Measurements from ENCODE around the gene HOXB4. TPM values are rescaled to one million over a fixed set of nuclear protein-coding genes. Genes with fewer than 3 reads are reported as not detected.

Gene HOXB4
- total RNA-seq, 1 experiment from 2014 or later = 9.7 TPM

- ChIA-PET POLR2A (ENCODE audit: low non-redundant PET) (interaction anchor here (0.5 to 0.6 kb wide), 2 partner anchors 29 to 43 kb away, joined by 3 read pairs; partner anchors contain the start of gene HOXB8), CTCF (interaction anchor here (0.5 to 1.4 kb wide), 4 partner anchors 28 to 489 kb away, joined by 3 to 8 read pairs (median 6); partner anchors contain the start of gene HOXB8)
- H3K4me1 ChIP-seq (ENCODE audit: insufficient read depth, low read length, poor library complexity, severe bottlenecking) = peaks cover 59% of the 10 kb centered on the region
- peak overlapping the region; percentile 40 for H3K27ac ChIP-seq (ENCODE audit: low read depth, low read length, poor library complexity, severe bottlenecking)
- DNase-seq (ENCODE audit: low spot score) = peak; percentile 55
- no peaks in the 10 kb centered on the region for H3K9me3 ChIP-seq (ENCODE audit: low read depth, low read length, poor library complexity, severe bottlenecking)
- TF ChIP-seq CTCF (conservative IDR thresholded peaks at IDR 0.05; ENCODE audit: low read depth, low read length) (no peak), EZH2 (IDR thresholded peaks at IDR 0.05; ENCODE audit: borderline replicate concordance, low read depth, low read length, poor library complexity, severe bottlenecking) (no peak)
- BruUV-seq (replicated peaks) = no TSS peak
- H3K4me3 ChIP-seq (ENCODE audit: low read depth, low read length, poor library complexity, severe bottlenecking) = peak overlapping the region; percentile 53
- peaks cover 4% of the 10 kb centered on the region for H3K36me3 ChIP-seq (ENCODE audit: insufficient read depth, low read length, poor library complexity, severe bottlenecking)
- intact Hi-C loops (cut with micrococcal nuclease; ENCODE audit: unreplicated experiment) = no loop called here
- H3K27me3 ChIP-seq (replicated peaks; ENCODE audit: insufficient read depth, low read depth, low read length, poor library complexity) = no peaks in the 10 kb centered on the region
Observed at GRCh38 chr17:48586355-48587258, 8.5 kb upstream of the HOXB4 start.

GRCh38 chr17:48584223-48584741 is 6.1 kb upstream of the HOXB4 start:
- Histone ChIP-seq H3K4me3 (ENCODE audit: low read depth, low read length, poor library complexity, severe bottlenecking) (no peak overlapping the region), H3K27me3 (replicated peaks; ENCODE audit: insufficient read depth, low read depth, low read length, poor library complexity) (no peaks in the 10 kb centered on the region), H3K9me3 (ENCODE audit: low read depth, low read length, poor library complexity, severe bottlenecking) (no peaks in the 10 kb centered on the region), H3K36me3 (ENCODE audit: insufficient read depth, low read length, poor library complexity, severe bottlenecking) (no peaks in the 10 kb centered on the region), H3K4me1 (ENCODE audit: insufficient read depth, low read length, poor library complexity, severe bottlenecking) (peaks cover 56% of the 10 kb centered on the region), H3K27ac (ENCODE audit: low read depth, low read length, poor library complexity, severe bottlenecking) (no peak overlapping the region)
- DNase-seq (ENCODE audit: low spot score) = no peak
- ChIA-PET CTCF (interaction anchor here (1.4 kb wide), 1 partner anchor 8 kb away, joined by 3 read pairs; no protein-coding TSS in a partner anchor), POLR2A (ENCODE audit: low non-redundant PET) (interaction anchor here (0.5 kb wide), 1 partner anchor 197 kb away, joined by 3 read pairs; no protein-coding TSS in a partner anchor)
- TF ChIP-seq CTCF (conservative IDR thresholded peaks at IDR 0.05; ENCODE audit: low read depth, low read length) (no peak), EZH2 (IDR thresholded peaks at IDR 0.05; ENCODE audit: borderline replicate concordance, low read depth, low read length, poor library complexity, severe bottlenecking) (no peak)
- intact Hi-C loops (cut with micrococcal nuclease; ENCODE audit: unreplicated experiment) = no loop called here
- no TSS peak for BruUV-seq (replicated peaks)

- peaks cover 53% of the 10 kb centered on the region for H3K4me1 ChIP-seq (ENCODE audit: insufficient read depth, low read length, poor library complexity, severe bottlenecking)
- no peaks in the 10 kb centered on the region for H3K36me3 ChIP-seq (ENCODE audit: insufficient read depth, low read length, poor library complexity, severe bottlenecking)
- BruUV-seq (replicated peaks) = no TSS peak
- no peaks in the 10 kb centered on the region for H3K27me3 ChIP-seq (replicated peaks; ENCODE audit: insufficient read depth, low read depth, low read length, poor library complexity)
- intact Hi-C loops (cut with micrococcal nuclease; ENCODE audit: unreplicated experiment) = no loop called here
- no peak overlapping the region for H3K27ac ChIP-seq (ENCODE audit: low read depth, low read length, poor library complexity, severe bottlenecking)
- H3K4me3 ChIP-seq (ENCODE audit: low read depth, low read length, poor library complexity, severe bottlenecking) = no peak overlapping the region
- TF ChIP-seq EZH2 (IDR thresholded peaks at IDR 0.05; ENCODE audit: borderline replicate concordance, low read depth, low read length, poor library complexity, severe bottlenecking) (no peak), CTCF (conservative IDR thresholded peaks at IDR 0.05; ENCODE audit: low read depth, low read length) (no peak)
- DNase-seq (ENCODE audit: low spot score) = no peak
- H3K9me3 ChIP-seq (ENCODE audit: low read depth, low read length, poor library complexity, severe bottlenecking) = no peaks in the 10 kb centered on the region
- ChIA-PET CTCF (interaction anchor here (1.4 kb wide), 1 partner anchor 9 kb away, joined by 3 read pairs; no protein-coding TSS in a partner anchor), POLR2A (ENCODE audit: low non-redundant PET) (interaction anchor here (0.5 to 0.7 kb wide), 4 partner anchors 197 to 238 kb away, joined by 3 to 8 read pairs (median 3); no protein-coding TSS in a partner anchor)
Observed at GRCh38 chr17:48583708-48584222, 5.6 kb upstream of the HOXB4 start.

Data from A673 (cell line).